A673 (cell line): ENCODE measurements around the gene SAMD11. TPM values are rescaled to one million over a fixed set of nuclear protein-coding genes. Genes with fewer than 3 reads are reported as not detected.

Source experiments
- BruUV-seq: library from RNA; stranded (reverse); fragments of 400-500 nt; replicated peaks from 2 replicates; lab custom pipeline; 2021; lab: Mats Ljungman, UMichigan
- CTCF ChIA-PET: fragments of 300-600 bp; sonication (Branson Sonifier 250); formaldehyde crosslinking; loops from one replicate; lab custom pipeline; 2022; ENCODE audit warnings: antibody characterized with exemption; lab: Charles Lee
- POLR2A ChIA-PET: fragments of 300-600 bp; sonication (Branson Sonifier 250); formaldehyde crosslinking; loops from one replicate; lab custom pipeline; 2022; ENCODE audit warnings: antibody characterized with exemption; ENCODE audit not compliant: low non-redundant PET; lab: Charles Lee
- DNase-seq: peaks from one replicate; pipeline ENCODE4 v3.0.0-alpha.2; 2015; ENCODE audit warnings: low spot score
- H3K27ac ChIP-seq: fragments of 200-600 bp; sonication (generic); 2 replicates; pipeline ENCODE4 v1.5.1; 2016; ENCODE audit warnings: mixed run types, low read depth, mild to moderate bottlenecking, mixed read lengths, antibody characterized with exemption, low read length; ENCODE audit not compliant: poor library complexity, severe bottlenecking
- H3K27me3 ChIP-seq: fragments of 200-600 bp; sonication (generic); replicated peaks from 2 replicates; pipeline ENCODE4 v1.6.1; 2017; ENCODE audit warnings: mixed run types, low read depth, mild to moderate bottlenecking, mixed read lengths, antibody characterized with exemption, low read length; ENCODE audit not compliant: insufficient read depth, poor library complexity
- H3K36me3 ChIP-seq: fragments of 200-600 bp; sonication (generic); 2 replicates; pipeline ENCODE4 v1.6.1; 2016; ENCODE audit warnings: mixed run types, mild to moderate bottlenecking, mixed read lengths, antibody characterized with exemption, low read length; ENCODE audit not compliant: insufficient read depth, poor library complexity, severe bottlenecking
- H3K4me1 ChIP-seq: fragments of 200-600 bp; sonication (generic); 2 replicates; pipeline ENCODE4 v1.6.1; 2017; ENCODE audit warnings: mixed run types, mild to moderate bottlenecking, mixed read lengths, antibody characterized with exemption, low read length; ENCODE audit not compliant: insufficient read depth, poor library complexity, severe bottlenecking
- H3K4me3 ChIP-seq: fragments of 200-600 bp; sonication (generic); 2 replicates; pipeline ENCODE4 v1.5.1; 2016; ENCODE audit warnings: low read depth, mixed run types, mild to moderate bottlenecking, mixed read lengths, low read length; ENCODE audit not compliant: poor library complexity, severe bottlenecking
- H3K9me3 ChIP-seq: fragments of 200-600 bp; sonication (generic); 2 replicates; pipeline ENCODE4 v1.6.1; 2016; ENCODE audit warnings: mixed run types, low read depth, mild to moderate bottlenecking, mixed read lengths, antibody characterized with exemption, low read length; ENCODE audit not compliant: poor library complexity, severe bottlenecking
- EZH2 ChIP-seq: fragments of 200-600 bp; sonication (generic); IDR thresholded peaks from 2 replicates; pipeline ENCODE4 v1.6.1; 2017; ENCODE audit warnings: borderline replicate concordance, low read depth, mild to moderate bottlenecking, mixed read lengths, antibody characterized with exemption, low read length; ENCODE audit not compliant: poor library complexity, severe bottlenecking
- intact Hi-C: fragments of 100-400 bp; cut with micrococcal nuclease; formaldehyde crosslinking; loops from one replicate; pipeline ENCODE4 v1.10.0; 2022; ENCODE audit not compliant: unreplicated experiment
- total RNA-seq: library from RNA; stranded (reverse); gene quantifications from 2 replicates; pipeline ENCODE4 v1.2.3, GENCODE V29; 2021
- TF ChIP-seq, protein P1 (sequence below): fragments of 300-800, 200-600 bp; sonication (generic); conservative IDR thresholded peaks from 2 replicates; pipeline ENCODE4 v1.5.1; 2017; ENCODE audit warnings: low read depth, mild to moderate bottlenecking, antibody characterized with exemption, low read length, moderate library complexity, mixed read lengths

SAMD11 gene
- total RNA-seq, 1 experiment from 2014 or later: 28.4 TPM

DNA sequence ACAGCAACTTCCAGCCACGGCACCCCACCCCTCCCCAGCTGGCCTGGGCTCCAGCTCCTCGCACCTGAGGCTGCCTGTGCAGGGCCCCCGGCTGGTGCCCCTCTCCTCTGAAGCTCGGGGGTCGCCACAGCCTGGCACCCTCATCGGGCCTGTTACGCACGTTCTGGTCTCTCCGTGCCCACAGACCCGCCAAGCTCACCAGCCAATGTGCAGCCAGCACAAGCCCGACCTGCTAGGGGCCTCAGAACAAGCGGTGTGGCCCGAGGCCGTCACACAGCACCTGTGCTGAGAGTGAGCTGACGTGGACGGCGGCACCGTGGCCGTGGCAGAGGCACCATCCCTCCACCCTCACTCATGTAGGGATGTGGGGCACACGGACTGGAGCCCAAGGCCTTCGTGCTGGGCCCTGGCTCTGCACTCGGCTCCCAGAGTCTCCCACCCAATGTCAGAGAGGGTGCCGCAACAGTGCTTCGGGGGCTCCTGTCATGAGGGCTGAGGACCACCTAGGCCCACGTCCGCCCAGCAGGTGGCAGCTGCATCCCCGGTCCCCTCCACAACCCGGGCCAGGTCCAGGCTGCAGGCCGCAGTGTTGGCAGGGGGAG is 4.4 kb upstream of the SAMD11 start:
- CTCF ChIA-PET: no interaction called here
- BruUV-seq: no TSS peak
- DNase-seq: no peak
- H3K9me3 ChIP-seq: no peaks in the 10 kb centered on the region
- POLR2A ChIA-PET: no interaction called here
- peaks cover 46% of the 10 kb centered on the region for H3K4me1 ChIP-seq
- H3K27ac ChIP-seq: no peak overlapping the region
- no peaks in the 10 kb centered on the region for H3K36me3 ChIP-seq
- intact Hi-C loops: no loop called here
- TF ChIP-seq, protein P1, sequence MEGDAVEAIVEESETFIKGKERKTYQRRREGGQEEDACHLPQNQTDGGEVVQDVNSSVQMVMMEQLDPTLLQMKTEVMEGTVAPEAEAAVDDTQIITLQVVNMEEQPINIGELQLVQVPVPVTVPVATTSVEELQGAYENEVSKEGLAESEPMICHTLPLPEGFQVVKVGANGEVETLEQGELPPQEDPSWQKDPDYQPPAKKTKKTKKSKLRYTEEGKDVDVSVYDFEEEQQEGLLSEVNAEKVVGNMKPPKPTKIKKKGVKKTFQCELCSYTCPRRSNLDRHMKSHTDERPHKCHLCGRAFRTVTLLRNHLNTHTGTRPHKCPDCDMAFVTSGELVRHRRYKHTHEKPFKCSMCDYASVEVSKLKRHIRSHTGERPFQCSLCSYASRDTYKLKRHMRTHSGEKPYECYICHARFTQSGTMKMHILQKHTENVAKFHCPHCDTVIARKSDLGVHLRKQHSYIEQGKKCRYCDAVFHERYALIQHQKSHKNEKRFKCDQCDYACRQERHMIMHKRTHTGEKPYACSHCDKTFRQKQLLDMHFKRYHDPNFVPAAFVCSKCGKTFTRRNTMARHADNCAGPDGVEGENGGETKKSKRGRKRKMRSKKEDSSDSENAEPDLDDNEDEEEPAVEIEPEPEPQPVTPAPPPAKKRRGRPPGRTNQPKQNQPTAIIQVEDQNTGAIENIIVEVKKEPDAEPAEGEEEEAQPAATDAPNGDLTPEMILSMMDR: no peak
- no peak for TF ChIP-seq EZH2
- no peak overlapping the region for H3K4me3 ChIP-seq
- H3K27me3 ChIP-seq: no peaks in the 10 kb centered on the region

DNA sequence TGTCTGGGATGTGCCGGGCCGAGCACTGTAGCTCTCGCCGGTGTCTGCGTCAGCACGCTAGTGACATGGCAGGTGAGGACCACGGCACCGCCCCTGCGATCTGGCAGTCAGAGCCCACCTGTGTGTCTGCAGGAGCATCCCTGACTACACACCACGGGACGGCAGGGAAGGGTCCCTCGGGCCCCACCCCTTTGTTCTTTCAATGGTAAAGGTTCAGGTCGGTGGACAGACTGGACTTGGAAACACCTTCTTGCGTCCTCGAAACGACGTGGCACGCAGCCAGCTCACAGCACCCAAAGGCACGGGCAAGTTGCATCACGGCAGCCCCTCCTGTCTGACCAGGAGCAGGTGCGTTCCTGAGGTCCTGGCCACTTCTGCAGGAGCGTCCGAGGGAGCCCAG is 3.7 kb upstream of the SAMD11 start:
- no peak for DNase-seq
- no TSS peak for BruUV-seq
- H3K4me1 ChIP-seq: peaks cover 46% of the 10 kb centered on the region
- TF ChIP-seq, protein P1: no peak
- no peak for TF ChIP-seq EZH2
- H3K27me3 ChIP-seq: no peaks in the 10 kb centered on the region
- no peak overlapping the region for H3K4me3 ChIP-seq
- intact Hi-C loops: no loop called here
- H3K36me3 ChIP-seq: no peaks in the 10 kb centered on the region
- H3K27ac ChIP-seq: no peak overlapping the region
- POLR2A ChIA-PET: no interaction called here
- no peaks in the 10 kb centered on the region for H3K9me3 ChIP-seq
- CTCF ChIA-PET: no interaction called here

- no peak for TF ChIP-seq EZH2
- TF ChIP-seq, protein P1: no peak
- no peak for DNase-seq
- ChIA-PET CTCF (no interaction called here), POLR2A (no interaction called here)
- H3K9me3 ChIP-seq: no peaks in the 10 kb centered on the region
- intact Hi-C loops: no loop called here
- BruUV-seq: no TSS peak
- no peaks in the 10 kb centered on the region for H3K36me3 ChIP-seq
- no peaks in the 10 kb centered on the region for H3K27me3 ChIP-seq
- H3K4me3 ChIP-seq: peak overlapping the region; percentile 19
- H3K27ac ChIP-seq: no peak overlapping the region
- peaks cover 46% of the 10 kb centered on the region for H3K4me1 ChIP-seq
These were observed 3.2 kb upstream of the SAMD11 start for GRCh38 chr1:920521-920920.
